Natural killer cell treated with Interleukin-12 subunit alpha and Interleukin-12 subunit beta and Interleukin-15 and Interleukin-18, amount 100 ng/mL, for 72 hours (primary cell): ENCODE data around the gene CPNE7. TPM values are rescaled to one million over a fixed set of nuclear protein-coding genes. Genes with fewer than 3 reads are reported as not detected.
A peak's percentile ranks its signal among the peaks of the same experiment; 100 is the strongest.

Experiments used
- ATAC-seq, 2 donors: fragments of 150-1000 bp; cut with Tn5 transposase in 1 of 2; sonication (Bioruptor Pico), chemical (Tn5 transposase) in 1 of 2; 2 replicates each; pipeline ENCODE4 v1.10.0; 2021
- DNase-seq: peaks from one replicate; pipeline ENCODE4 v3.0.0; 2022; ENCODE audit warnings: low spot score
- H3K27ac Mint-ChIP-seq, 2 donors: 1 replicate in 1 of 2; 2 replicates in 1 of 2; pipeline ENCODE4 v1.8.0; 2022; ENCODE audit warnings: mixed read lengths in 2 of 2, mild to moderate bottlenecking in 1 of 2, moderate library complexity in 1 of 2
- H3K27me3 Mint-ChIP-seq, 2 donors: 1 replicate in 1 of 2; 2 replicates in 1 of 2; pipeline ENCODE4 v1.8.0; 2022; ENCODE audit warnings: mixed read lengths in 2 of 2
- H3K36me3 Mint-ChIP-seq: one replicate; pipeline ENCODE4 v1.8.0; 2022; ENCODE audit warnings: mixed read lengths
- H3K4me1 Mint-ChIP-seq, 2 donors: 1 replicate in 1 of 2; 2 replicates in 1 of 2; pipeline ENCODE4 v1.8.0; 2022; ENCODE audit warnings: low read depth in 2 of 2, mixed read lengths in 2 of 2, mild to moderate bottlenecking in 1 of 2
- H3K4me3 Mint-ChIP-seq: one replicate; pipeline ENCODE4 v1.8.0; 2022; ENCODE audit warnings: mixed read lengths
- H3K9me3 Mint-ChIP-seq: 2 replicates; pipeline ENCODE4 v1.8.0; 2022; ENCODE audit warnings: mixed read lengths
- total RNA-seq, 2 donors: library from RNA; stranded (reverse); gene quantifications; one replicate each; pipeline ENCODE4 v1.2.3, GENCODE V29; 2022

The CPNE7 gene
- total RNA-seq, 2 donors from 2014 or later = 0.81 to 4.2 TPM

DNA sequence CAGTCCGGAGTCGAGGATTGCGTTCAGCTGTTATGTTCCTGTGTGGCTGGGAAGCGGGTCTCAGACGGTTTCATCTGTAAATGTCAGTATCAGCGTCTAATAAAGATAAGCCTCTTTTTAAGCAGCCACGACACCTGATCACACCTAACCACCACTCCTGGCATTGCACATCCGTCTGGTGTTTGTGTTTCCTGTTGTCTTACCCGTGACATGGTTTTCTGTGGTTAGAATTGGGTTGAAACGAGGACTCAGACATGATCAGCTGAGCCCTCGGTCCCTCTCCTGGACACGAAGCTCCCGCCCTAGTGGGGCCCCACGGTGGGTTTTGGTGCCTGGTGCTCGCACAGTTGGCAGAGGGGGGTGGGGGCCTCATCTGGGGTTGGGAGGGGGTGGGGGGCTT lies 18.3 kb downstream of the CPNE7 start:
- DNase-seq = no peak
- no peak overlapping the region for H3K27ac Mint-ChIP-seq

DNA sequence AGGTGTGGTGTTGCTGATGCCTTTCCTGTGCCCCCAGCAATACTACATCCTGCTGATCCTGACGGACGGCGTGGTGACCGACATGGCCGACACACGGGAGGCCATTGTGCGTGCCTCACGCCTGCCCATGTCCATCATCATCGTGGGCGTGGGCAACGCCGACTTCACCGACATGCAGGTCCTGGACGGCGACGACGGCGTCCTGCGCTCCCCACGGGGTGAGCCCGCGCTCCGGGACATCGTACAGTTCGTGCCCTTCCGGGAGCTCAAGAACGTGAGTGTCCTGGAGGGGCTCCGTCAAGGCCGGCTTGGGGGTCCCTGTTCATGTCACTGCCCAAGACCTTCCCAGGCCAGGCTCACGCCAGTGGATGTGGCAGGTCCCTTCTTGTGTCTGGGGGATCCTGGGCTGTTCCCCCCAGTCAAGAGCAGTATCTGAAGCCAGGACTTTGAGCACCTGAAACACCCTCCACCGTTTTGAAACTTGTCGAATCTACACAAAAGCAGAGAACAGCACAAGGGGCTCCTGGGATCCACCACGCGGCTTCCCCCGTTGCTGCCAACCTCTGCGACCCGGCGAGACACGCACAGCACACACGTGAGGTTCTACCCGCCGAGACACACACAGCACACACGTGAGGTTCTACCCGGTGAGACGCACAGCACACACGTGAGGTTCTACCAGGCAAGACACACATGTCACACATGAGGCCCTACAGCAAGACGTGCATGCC lies 19.9 kb downstream of the CPNE7 start:
- no peak for ATAC-seq
- Mint-ChIP-seq H3K4me1 (peaks cover 0 to 5% of the 10 kb centered on the region in 2 donors), H3K27ac (no peak overlapping the region), H3K36me3 (no peaks in the 10 kb centered on the region), H3K27me3 (no peaks in the 10 kb centered on the region), H3K9me3 (no peaks in the 10 kb centered on the region), H3K4me3 (no peak overlapping the region)
- no peak for DNase-seq

More for the DNA sequence above, 18.3 kb downstream of the CPNE7 start:
- Mint-ChIP-seq H3K4me3 (no peak overlapping the region), H3K4me1 (peaks cover 0 to 5% of the 10 kb centered on the region in 2 donors), H3K9me3 (no peaks in the 10 kb centered on the region), H3K36me3 (no peaks in the 10 kb centered on the region), H3K27me3 (no peaks in the 10 kb centered on the region)
- ATAC-seq = peak; percentile 52 to 69

DNA sequence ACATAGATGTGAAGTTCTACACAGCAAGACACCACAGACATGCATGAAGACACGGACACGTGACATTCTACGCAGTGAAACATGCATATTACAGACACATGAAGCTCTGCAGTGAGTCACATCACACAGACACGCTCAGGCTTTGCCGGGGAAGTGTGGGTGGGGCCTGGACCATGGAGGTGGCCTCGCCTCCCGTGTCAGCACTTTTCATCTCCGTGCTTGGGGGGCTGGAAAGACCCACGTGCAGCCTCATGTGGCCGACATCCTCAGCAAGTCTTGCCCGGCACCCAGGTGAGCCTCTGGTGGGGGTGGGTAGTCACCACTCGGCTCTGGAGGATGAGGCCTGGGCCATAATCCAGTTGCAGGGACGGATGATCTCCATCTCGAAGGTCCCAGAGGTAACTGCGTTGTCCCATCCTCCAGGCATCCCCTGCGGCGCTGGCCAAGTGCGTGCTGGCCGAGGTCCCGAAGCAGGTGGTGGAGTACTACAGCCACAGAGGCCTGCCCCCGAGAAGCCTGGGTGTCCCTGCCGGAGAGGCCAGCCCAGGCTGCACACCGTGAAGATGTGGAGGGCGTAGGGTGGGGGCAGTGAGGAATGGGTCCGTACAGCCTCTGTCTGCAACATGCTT lies 20.6 kb downstream of the CPNE7 start:
- no peak overlapping the region for H3K4me3 Mint-ChIP-seq
- no peaks in the 10 kb centered on the region for H3K36me3 Mint-ChIP-seq
- no peaks in the 10 kb centered on the region for H3K9me3 Mint-ChIP-seq
- no peak overlapping the region for H3K27ac Mint-ChIP-seq
- peaks cover 0 to 5% of the 10 kb centered on the region in 2 donors for H3K4me1 Mint-ChIP-seq
- peak in 1 of 2 donors; percentile 33 for ATAC-seq
- H3K27me3 Mint-ChIP-seq = no peaks in the 10 kb centered on the region
- DNase-seq = no peak

DNA sequence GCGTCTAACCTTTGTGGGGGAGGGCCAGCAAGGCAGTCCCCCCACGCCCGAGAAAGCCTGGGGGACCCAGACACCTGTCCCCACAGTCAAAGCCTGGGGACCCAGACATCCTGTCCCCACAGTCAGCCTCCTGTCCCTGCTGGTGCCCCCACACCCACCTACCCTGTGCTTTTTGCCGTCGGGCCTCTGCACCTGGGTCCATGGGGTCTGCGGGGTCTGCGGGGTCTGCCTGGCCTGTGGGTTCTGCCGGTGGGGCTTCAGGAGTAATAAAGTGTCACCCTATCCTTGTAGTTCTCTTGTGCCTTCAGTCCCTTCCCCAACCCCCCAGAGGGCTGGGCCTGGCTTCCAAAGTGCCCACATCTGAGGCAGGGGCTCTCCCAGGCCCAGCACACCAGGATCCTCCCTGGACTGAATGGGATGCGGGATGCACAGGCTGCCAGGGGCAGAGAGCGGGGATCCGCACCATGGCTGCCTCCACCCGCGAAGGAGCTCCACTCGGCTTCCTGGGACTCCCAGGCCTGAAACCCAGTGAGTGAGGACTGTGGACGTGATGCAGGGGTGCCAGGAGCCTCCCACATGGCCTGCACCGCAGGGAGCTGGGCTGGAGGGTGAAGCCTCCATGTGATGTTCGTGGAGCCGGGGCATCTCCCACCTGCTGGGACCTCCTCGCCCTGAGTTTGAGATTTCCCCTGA lies 21.5 kb downstream of the CPNE7 start:
- ATAC-seq (no peak), DNase-seq (no peak)
- Mint-ChIP-seq H3K9me3 (no peaks in the 10 kb centered on the region), H3K4me1 (peaks cover 0 to 5% of the 10 kb centered on the region in 2 donors), H3K27me3 (no peaks in the 10 kb centered on the region), H3K36me3 (no peaks in the 10 kb centered on the region), H3K27ac (no peak overlapping the region), H3K4me3 (no peak overlapping the region)

DNA sequence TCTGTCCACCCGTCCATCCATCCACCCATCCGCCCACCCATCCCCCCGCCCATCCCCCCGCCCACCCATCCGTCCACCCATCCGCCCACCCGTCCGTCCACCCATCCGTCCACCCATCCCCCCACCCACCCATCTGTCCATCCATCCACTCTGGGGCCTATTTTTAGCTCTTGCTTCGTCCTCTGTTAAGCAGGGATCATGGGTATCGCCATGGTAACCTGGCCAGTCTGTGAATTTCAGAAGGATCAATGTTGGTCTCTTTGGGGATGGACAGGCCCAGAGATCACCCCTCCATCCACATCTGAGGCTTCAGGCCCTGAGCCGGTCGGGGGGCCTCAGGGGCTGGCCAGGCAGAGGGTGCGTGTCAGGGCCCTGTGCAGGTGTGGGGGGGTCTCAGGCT lies 22.6 kb downstream of the CPNE7 start:
- Mint-ChIP-seq H3K27me3 (peaks cover 0 to 3% of the 10 kb centered on the region in 2 donors), H3K9me3 (no peaks in the 10 kb centered on the region), H3K27ac (no peak overlapping the region), H3K4me1 (peaks cover 7 to 14% of the 10 kb centered on the region in 2 donors), H3K4me3 (no peak overlapping the region), H3K36me3 (no peaks in the 10 kb centered on the region)
- ATAC-seq = no peak
- no peak for DNase-seq

DNA sequence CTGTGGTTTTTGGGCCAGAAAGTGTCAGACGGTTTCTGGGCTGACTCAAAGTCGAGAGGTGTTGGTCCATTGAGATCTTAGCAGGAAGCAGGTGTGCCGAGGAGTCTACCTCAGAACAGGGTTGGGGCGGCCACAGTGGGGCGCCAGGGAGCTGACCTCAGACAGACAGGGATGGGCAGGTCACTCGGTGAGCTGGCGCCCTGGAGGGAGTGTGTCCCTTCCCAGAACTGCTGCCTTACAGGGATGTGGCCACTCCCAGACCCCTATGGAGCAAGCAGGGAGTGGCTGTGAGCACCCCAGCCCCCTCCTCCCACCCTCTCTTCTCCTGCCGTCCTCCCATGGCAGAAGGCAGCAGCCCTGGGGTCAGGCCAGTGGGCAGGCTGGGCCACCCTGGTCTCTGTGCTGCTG lies 23.9 kb downstream of the CPNE7 start:
- peaks cover 0 to 3% of the 10 kb centered on the region in 2 donors for H3K27me3 Mint-ChIP-seq
- H3K9me3 Mint-ChIP-seq = no peaks in the 10 kb centered on the region
- DNase-seq (no peak), ATAC-seq (no peak)
- peaks cover 7 to 9% of the 10 kb centered on the region in 2 donors for H3K4me1 Mint-ChIP-seq
- H3K36me3 Mint-ChIP-seq = no peaks in the 10 kb centered on the region
- no peak overlapping the region for H3K27ac Mint-ChIP-seq
- no peak overlapping the region for H3K4me3 Mint-ChIP-seq

DNA sequence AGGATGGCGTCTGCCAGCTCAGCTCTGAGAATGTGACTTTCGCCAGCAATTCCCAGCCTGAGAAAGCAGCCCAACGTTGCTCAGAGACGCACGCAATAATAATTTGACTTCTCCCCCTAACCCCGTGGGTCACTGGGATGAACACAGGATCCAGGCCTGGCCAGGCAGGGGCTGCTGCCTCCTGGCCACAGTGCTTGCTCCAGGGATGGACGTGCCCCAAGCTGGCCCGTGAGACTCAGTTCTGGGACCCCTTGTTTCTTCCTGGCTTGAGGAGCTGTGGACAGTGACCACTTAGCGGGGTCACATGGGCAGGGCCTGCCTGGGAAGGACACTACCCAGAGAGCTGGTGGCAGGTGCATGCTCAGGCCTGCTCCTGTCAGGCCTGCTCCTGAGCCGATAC lies 24.3 kb downstream of the CPNE7 start:
- Mint-ChIP-seq H3K4me1 (peaks cover 7 to 9% of the 10 kb centered on the region in 2 donors), H3K9me3 (no peaks in the 10 kb centered on the region), H3K36me3 (no peaks in the 10 kb centered on the region), H3K27ac (no peak overlapping the region), H3K27me3 (peaks cover 0 to 3% of the 10 kb centered on the region in 2 donors), H3K4me3 (no peak overlapping the region)
- no peak for DNase-seq
- no peak for ATAC-seq

DNA sequence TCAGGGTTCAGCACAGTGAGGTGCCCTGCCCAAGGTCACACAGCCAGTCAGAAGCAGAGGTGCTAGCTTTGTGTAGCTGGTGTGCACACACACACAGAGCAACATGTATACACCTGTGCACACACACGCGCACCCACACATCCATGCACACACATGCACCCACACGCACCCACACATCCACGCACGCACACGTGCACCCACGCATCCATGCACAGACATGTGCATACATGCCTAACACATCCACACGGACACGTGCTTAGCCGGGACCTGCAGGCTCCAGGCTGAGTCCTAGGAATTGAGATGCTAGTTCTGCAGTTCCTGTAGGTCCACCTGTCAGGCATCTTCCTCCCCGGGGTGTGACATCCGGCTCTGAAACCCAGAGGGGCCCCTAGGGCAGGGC lies 24.9 kb downstream of the CPNE7 start:
- H3K4me3 Mint-ChIP-seq = no peak overlapping the region

DNA sequence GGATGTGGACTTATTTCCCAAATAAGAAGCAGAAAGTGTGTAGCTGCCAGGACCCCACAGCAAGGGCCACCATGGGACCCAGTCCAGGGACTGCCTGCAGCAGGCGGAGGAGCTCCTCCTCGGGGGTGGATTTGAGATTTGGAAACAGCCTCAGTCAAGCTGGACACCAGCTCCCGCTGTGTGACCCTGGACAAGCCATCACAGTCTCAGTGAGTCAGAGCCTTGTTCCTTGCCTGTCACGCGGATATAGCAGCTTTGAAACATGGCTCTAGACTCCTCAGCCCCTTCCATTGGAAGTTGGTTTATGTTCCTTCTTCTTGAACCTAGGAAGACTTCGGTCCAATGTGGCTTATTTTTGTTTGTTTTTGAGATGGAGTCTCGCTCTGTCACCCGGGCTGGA lies 25.4 kb downstream of the CPNE7 start:
- Mint-ChIP-seq H3K27me3 (peaks cover 0 to 3% of the 10 kb centered on the region in 2 donors), H3K36me3 (no peaks in the 10 kb centered on the region), H3K4me3 (no peak overlapping the region), H3K27ac (no peak overlapping the region), H3K4me1 (peaks cover 7 to 9% of the 10 kb centered on the region in 2 donors), H3K9me3 (no peaks in the 10 kb centered on the region)
- ATAC-seq = no peak
- no peak for DNase-seq

More for the DNA sequence above, 24.9 kb downstream of the CPNE7 start:
- H3K4me1 Mint-ChIP-seq = peaks cover 7 to 9% of the 10 kb centered on the region in 2 donors
- ATAC-seq = no peak
- H3K27me3 Mint-ChIP-seq = peaks cover 0 to 3% of the 10 kb centered on the region in 2 donors
- no peak for DNase-seq
- no peak overlapping the region for H3K27ac Mint-ChIP-seq
- H3K36me3 Mint-ChIP-seq = no peaks in the 10 kb centered on the region
- no peaks in the 10 kb centered on the region for H3K9me3 Mint-ChIP-seq

DNA sequence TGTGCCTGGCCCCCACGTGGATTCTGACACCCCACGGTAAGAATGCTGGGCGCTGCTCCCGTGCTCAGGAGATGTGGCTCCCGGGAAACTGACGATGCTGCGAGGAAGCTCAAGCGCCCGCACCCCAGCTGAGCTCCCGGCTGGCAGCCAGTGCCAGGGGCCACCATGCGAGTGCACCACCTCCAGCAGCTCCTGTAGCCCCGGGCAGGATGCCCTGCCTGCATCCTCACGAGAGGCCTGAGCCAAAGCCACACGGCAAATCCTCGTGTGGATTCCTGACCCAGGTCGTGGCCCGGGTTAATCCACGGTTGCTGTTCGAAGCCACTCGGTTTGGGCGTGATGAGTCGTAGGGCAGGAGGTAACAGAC lies 26.3 kb downstream of the CPNE7 start:
- Mint-ChIP-seq H3K4me1 (peaks cover 7 to 9% of the 10 kb centered on the region in 2 donors), H3K27ac (no peak overlapping the region), H3K27me3 (peaks cover 0 to 3% of the 10 kb centered on the region in 2 donors), H3K4me3 (no peak overlapping the region), H3K9me3 (no peaks in the 10 kb centered on the region), H3K36me3 (no peaks in the 10 kb centered on the region)
- DNase-seq (no peak), ATAC-seq (no peak)

DNA sequence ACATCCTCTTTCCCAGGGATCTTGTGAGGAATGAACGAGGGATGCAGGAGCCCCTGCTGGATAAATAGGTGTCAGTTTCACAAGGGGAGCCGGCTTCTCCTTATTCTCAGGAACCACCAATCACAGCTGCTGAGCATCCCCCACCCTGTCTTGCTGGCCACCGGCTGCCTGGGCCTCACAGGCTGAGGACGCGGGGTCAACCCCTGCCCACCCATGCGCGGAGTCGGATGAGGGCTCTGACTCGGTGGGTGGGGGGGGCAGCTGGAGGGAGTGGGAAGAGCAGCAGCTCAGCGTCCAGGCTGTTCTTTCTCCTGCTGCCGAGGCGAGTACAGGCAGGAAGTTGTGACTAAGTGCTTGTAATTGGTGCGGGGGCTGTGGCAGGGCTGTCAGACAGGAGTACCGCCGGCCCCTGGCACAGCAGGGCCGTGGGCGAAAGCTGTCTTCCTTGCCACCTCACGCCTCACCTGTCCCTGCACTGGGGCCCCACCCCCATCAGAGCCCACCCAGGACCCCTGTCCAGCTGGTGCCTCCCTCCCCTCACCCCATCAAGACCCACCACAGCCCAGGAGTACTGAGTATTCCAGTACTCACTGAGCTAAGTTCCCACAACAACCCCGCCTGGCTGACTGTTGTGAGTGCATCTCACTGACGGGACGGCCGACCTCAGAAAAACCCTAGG lies 26.9 kb downstream of the CPNE7 start:
- Mint-ChIP-seq H3K4me1 (peaks cover 7 to 9% of the 10 kb centered on the region in 2 donors), H3K4me3 (peak overlapping the region; percentile 12), H3K27me3 (peaks cover 0 to 3% of the 10 kb centered on the region in 2 donors), H3K9me3 (no peaks in the 10 kb centered on the region), H3K36me3 (no peaks in the 10 kb centered on the region), H3K27ac (no peak overlapping the region)
- DNase-seq (peak; percentile 75), ATAC-seq (peak; percentile 86 to 92)

DNA sequence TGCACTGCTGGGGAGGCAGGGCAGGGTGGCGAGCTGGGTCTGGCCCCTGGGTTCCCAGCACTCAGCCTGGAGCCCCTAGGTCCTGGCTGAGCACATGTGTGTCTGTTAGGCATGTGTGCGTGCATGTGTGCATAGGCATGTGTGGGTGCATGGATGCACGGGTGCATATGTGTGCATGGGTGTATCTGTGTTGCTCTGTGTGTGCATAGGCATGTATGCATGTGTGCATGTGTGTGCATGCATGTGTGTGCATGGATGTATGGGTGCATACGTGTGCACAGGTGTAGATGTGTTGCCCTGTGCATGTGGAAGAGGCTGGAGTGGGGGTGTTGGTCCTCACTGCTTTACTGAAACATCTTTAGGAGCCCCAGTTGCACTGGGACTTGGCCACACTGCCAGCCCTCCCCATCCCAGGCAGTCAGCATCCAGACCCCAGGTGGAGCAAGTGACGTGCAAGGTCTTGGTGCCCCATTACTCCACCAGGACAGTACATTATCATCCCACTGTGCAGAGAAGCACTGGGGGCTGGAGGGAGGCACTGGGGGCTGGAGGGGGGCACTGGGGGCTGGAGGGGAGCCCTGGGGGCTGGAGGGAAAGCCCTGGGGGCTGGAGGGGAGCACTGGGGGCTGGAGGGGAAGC lies 27.5 kb downstream of the CPNE7 start:
- Mint-ChIP-seq H3K4me1 (peaks cover 7 to 9% of the 10 kb centered on the region in 2 donors), H3K9me3 (no peaks in the 10 kb centered on the region), H3K27me3 (peaks cover 0 to 3% of the 10 kb centered on the region in 2 donors), H3K36me3 (no peaks in the 10 kb centered on the region), H3K4me3 (peak overlapping the region; percentile 12), H3K27ac (no peak overlapping the region)
- DNase-seq (no peak), ATAC-seq (no peak)

DNA sequence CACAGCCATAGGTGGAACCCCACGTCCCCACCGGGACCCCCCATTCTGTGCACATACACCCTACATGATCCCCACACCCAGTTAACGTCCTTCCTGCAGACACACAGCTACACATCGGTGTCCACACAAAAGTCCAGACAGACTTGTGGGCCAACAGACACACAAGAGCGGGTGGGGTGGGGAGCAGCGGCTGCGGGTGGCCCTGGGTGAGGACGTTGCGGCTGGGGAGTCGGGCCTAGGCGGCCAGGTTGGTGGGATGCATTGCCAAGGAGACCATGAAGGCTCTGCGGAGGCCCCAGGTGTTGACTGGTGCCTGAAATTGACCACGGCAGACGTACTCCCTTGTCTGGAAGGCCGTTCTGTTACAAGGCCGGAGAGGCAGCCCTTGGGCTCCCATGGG lies 29.2 kb downstream of the CPNE7 start:
- no peaks in the 10 kb centered on the region for H3K36me3 Mint-ChIP-seq
- no peaks in the 10 kb centered on the region for H3K9me3 Mint-ChIP-seq
- peaks cover 7 to 9% of the 10 kb centered on the region in 2 donors for H3K4me1 Mint-ChIP-seq
- no peak overlapping the region for H3K4me3 Mint-ChIP-seq
- no peak overlapping the region for H3K27ac Mint-ChIP-seq
- peaks cover 0 to 3% of the 10 kb centered on the region in 2 donors for H3K27me3 Mint-ChIP-seq
- DNase-seq (no peak), ATAC-seq (no peak)
